Measurements from ENCODE around the gene CBX5. TPM values are rescaled to one million over a fixed set of nuclear protein-coding genes. Genes with fewer than 3 reads are reported as not detected.
"Not testable (repeated sequence)": the region's sequence is repeated elsewhere in the genome, so short reads cannot be mapped to it uniquely, and the experiment has no call there.

Gene CBX5
- 100 to 1,000 TPM; 125 to 128 TPM for total RNA-seq

GRCh38 chr12:54279632-54280467 lies at the start of gene CBX5:
Gene CBX5, minus strand, starts transcription at chr12:54280122. Its CDS starts 22,472 bp downstream, at chr12:54257650.
- Mint-ChIP-seq H3K27ac (no peak within 1 kb of the TSS), H3K27me3 (no peaks in the 10 kb centered on the region), H3K36me3 (ENCODE audit: low read depth) (peaks cover 12% of the 10 kb centered on the region), H3K9me3 (no peaks in the 10 kb centered on the region), H3K4me3 (no peak within 1 kb of the TSS), H3K4me1 (ENCODE audit: low read depth) (peaks cover 44% of the 10 kb centered on the region)
- ChIA-PET POLR2A (interaction anchor here (0.6 to 2.9 kb wide), 27 partner anchors 8 to 1837 kb away, joined by 3 to 44 read pairs (median 4); partner anchors contain the start of gene COPZ1), CTCF (interaction anchor here (1.0 to 2.1 kb wide), 10 partner anchors 9 to 120 kb away, joined by 3 to 8 read pairs (median 5); no protein-coding TSS in a partner anchor)
- DNase-seq (peak; percentile 99), ATAC-seq (peak; percentile 78)
- intact Hi-C loops (cut with micrococcal nuclease): loop anchor here (2.0 kb wide), 1 partner anchor 45 kb away; the partner anchor contains the start of gene COPZ1
- no peak for TF ChIP-seq CTCF (IDR thresholded peaks at IDR 0.05)

GRCh38 chr12:54328595-54329337 lies 48.8 kb upstream of the CBX5 start:
- H3K4me1 Mint-ChIP-seq (ENCODE audit: low read depth): peaks cover 54% of the 10 kb centered on the region
- H3K9me3 Mint-ChIP-seq: no peaks in the 10 kb centered on the region

GRCh38 chr12:54325442-54326109 lies 45.7 kb upstream of the CBX5 start:
- peaks cover 35% of the 10 kb centered on the region for H3K4me1 Mint-ChIP-seq (ENCODE audit: low read depth)
- intact Hi-C loops (cut with micrococcal nuclease): loop anchor here (2.0 to 5.0 kb wide), 2 partner anchors 37 to 45 kb away; partner anchors contain the start of genes CBX5, GPR84 and HNRNPA1
- ChIA-PET CTCF (interaction anchor here (0.6 to 9.7 kb wide), 35 partner anchors 9 to 111 kb away, joined by 3 to 93 read pairs (median 6); partner anchors contain the start of gene NFE2), POLR2A (interaction anchor here (0.8 to 2.1 kb wide), 9 partner anchors 29 to 105 kb away, joined by 3 to 10 read pairs (median 4); partner anchors contain the start of genes CBX5 and HNRNPA1)
- H3K9me3 Mint-ChIP-seq; H3K36me3 Mint-ChIP-seq (ENCODE audit: low read depth); DNase-seq; ATAC-seq; H3K27me3 Mint-ChIP-seq: not testable (repeated sequence)
- H3K4me3 Mint-ChIP-seq: peak overlapping the region; percentile 98
- peak overlapping the region; percentile 94 for H3K27ac Mint-ChIP-seq

More at GRCh38 chr12:54328595-54329337, 48.8 kb upstream of the CBX5 start:
- DNase-seq: no peak
- no peak for TF ChIP-seq CTCF (IDR thresholded peaks at IDR 0.05)
- no peak for ATAC-seq
- CTCF ChIA-PET: interaction anchor here (0.7 to 9.7 kb wide), 8 partner anchors 7 to 109 kb away, joined by 3 to 93 read pairs (median 4); no protein-coding TSS in a partner anchor
- Mint-ChIP-seq H3K4me3 (no peak overlapping the region), H3K27ac (peak overlapping the region; percentile 35), H3K27me3 (no peaks in the 10 kb centered on the region), H3K36me3 (ENCODE audit: low read depth) (peaks cover 5% of the 10 kb centered on the region)
- intact Hi-C loops (cut with micrococcal nuclease): loop anchor here (5.0 kb wide), 1 partner anchor 34 kb away; the partner anchor contains the start of gene GPR84
- POLR2A ChIA-PET: interaction anchor here (0.6 to 1.3 kb wide), 3 partner anchors 9 to 54 kb away, joined by 3 to 5 read pairs (median 4); partner anchors contain the start of gene HNRNPA1

GRCh38 chr12:54324617-54325441 lies 44.9 kb upstream of the CBX5 start, which contains the start of gene COPZ1:
Gene COPZ1, plus strand, starts transcription at chr12:54325131. Its CDS starts 33 bp downstream, at chr12:54325164.
- Mint-ChIP-seq H3K36me3 (ENCODE audit: low read depth) (peaks cover 3% of the 10 kb centered on the region), H3K27ac (peak within 1 kb of the TSS; percentile 94), H3K4me3 (peak within 1 kb of the TSS; percentile 98), H3K9me3 (no peaks in the 10 kb centered on the region), H3K4me1 (ENCODE audit: low read depth) (peaks cover 28% of the 10 kb centered on the region), H3K27me3 (no peaks in the 10 kb centered on the region)
- ATAC-seq (peak; percentile 99), DNase-seq (peak; percentile 98)
- CTCF ChIA-PET: interaction anchor here (0.6 to 9.7 kb wide), 35 partner anchors 8 to 225 kb away, joined by 3 to 93 read pairs (median 6); partner anchors contain the start of genes NFE2 and PDE1B
- intact Hi-C loops (cut with micrococcal nuclease): loop anchor here (2.0 to 5.0 kb wide), 2 partner anchors 37 to 44 kb away; partner anchors contain the start of genes CBX5, GPR84 and HNRNPA1
- TF ChIP-seq CTCF (IDR thresholded peaks at IDR 0.05): peak; percentile 65
- POLR2A ChIA-PET: interaction anchor here (0.6 to 2.1 kb wide), 12 partner anchors 10 to 104 kb away, joined by 3 to 10 read pairs (median 4); partner anchors contain the start of genes CBX5 and HNRNPA1

All from activated CD8-positive, alpha-beta T cell treated with anti-CD3 and anti-CD28 coated beads for 36 hours (primary cell).